ENCODE data around the gene LLGL1. TPM values are rescaled to one million over a fixed set of nuclear protein-coding genes. Genes with fewer than 3 reads are reported as not detected.

LLGL1 gene
- total RNA-seq, 2 donors from 2014 or later, result 17.7 to 33.5 TPM

- no peak overlapping the region for H3K4me3 ChIP-seq
- H3K36me3 ChIP-seq, result peaks cover 5 to 7% of the 10 kb centered on the region in 2 donors
- H3K27ac ChIP-seq, result no peak overlapping the region
- no peaks in the 10 kb centered on the region for H3K27me3 ChIP-seq (replicated peaks; ENCODE audit: insufficient read depth)
- intact Hi-C loops (cut with DNase I), result no loop called here
- DNase-seq (ENCODE audit: low spot score), result no peak
- H3K9me3 ChIP-seq, result no peaks in the 10 kb centered on the region
- TF ChIP-seq CTCF (IDR thresholded peaks at IDR 0.05), result no peak
- TF ChIP-seq POLR2AphosphoS5 (IDR thresholded peaks at IDR 0.05), result no peak
- TF ChIP-seq POLR2A (IDR thresholded peaks at IDR 0.05), result no peak
- H3K4me1 ChIP-seq (replicated peaks), result peaks cover 11% of the 10 kb centered on the region
- 70% methylated on average over 4 of the region's 16 CpGs for WGBS
Observed at GRCh38 chr17:18253187-18253884, 27.9 kb downstream of the LLGL1 start.

- H3K27ac ChIP-seq, result no peak overlapping the region
- intact Hi-C loops (cut with DNase I), result no loop called here
- TF ChIP-seq POLR2A (IDR thresholded peaks at IDR 0.05) (no peak), POLR2AphosphoS5 (IDR thresholded peaks at IDR 0.05) (no peak), CTCF (IDR thresholded peaks at IDR 0.05) (no peak)
- 90% methylated on average over 26 of the region's 27 CpGs for WGBS
- H3K36me3 ChIP-seq, result peaks cover 5 to 7% of the 10 kb centered on the region in 2 donors
- no peak for DNase-seq (ENCODE audit: low spot score)
- no peak overlapping the region for H3K4me3 ChIP-seq
- no peaks in the 10 kb centered on the region for H3K9me3 ChIP-seq
- H3K27me3 ChIP-seq (replicated peaks; ENCODE audit: insufficient read depth), result no peaks in the 10 kb centered on the region
- peaks cover 11% of the 10 kb centered on the region for H3K4me1 ChIP-seq (replicated peaks)
Observed at GRCh38 chr17:18253947-18254821, 28.7 kb downstream of the LLGL1 start.

GRCh38 chr17:18254888-18255649 is 29.6 kb downstream of the LLGL1 start:
- no peak for DNase-seq (ENCODE audit: low spot score)
- intact Hi-C loops (cut with DNase I), result loop anchor here (5.0 kb wide), 1 partner anchor 57 kb away; the partner anchor contains the start of gene TOP3A
- H3K4me3 ChIP-seq, result no peak overlapping the region
- no peak overlapping the region for H3K27ac ChIP-seq
- H3K4me1 ChIP-seq (replicated peaks), result peaks cover 12% of the 10 kb centered on the region
- H3K27me3 ChIP-seq (replicated peaks; ENCODE audit: insufficient read depth), result no peaks in the 10 kb centered on the region
- H3K9me3 ChIP-seq, result no peaks in the 10 kb centered on the region
- TF ChIP-seq CTCF (IDR thresholded peaks at IDR 0.05) (no peak), POLR2AphosphoS5 (IDR thresholded peaks at IDR 0.05) (no peak), POLR2A (IDR thresholded peaks at IDR 0.05) (no peak)
- 94% methylated on average over 8 of the region's 8 CpGs for WGBS
- peaks cover 5 to 7% of the 10 kb centered on the region in 2 donors for H3K36me3 ChIP-seq

- Histone ChIP-seq H3K9me3 (no peaks in the 10 kb centered on the region), H3K4me3 (no peak overlapping the region), H3K4me1 (replicated peaks) (peaks cover 14% of the 10 kb centered on the region), H3K27ac (no peak overlapping the region), H3K27me3 (replicated peaks; ENCODE audit: insufficient read depth) (no peaks in the 10 kb centered on the region), H3K36me3 (peaks cover 5 to 7% of the 10 kb centered on the region in 2 donors)
- 81% methylated on average over 11 of the region's 11 CpGs for WGBS
- DNase-seq (ENCODE audit: low spot score), result no peak
- intact Hi-C loops (cut with DNase I), result loop anchor here (5.0 kb wide), 1 partner anchor 56 kb away; the partner anchor contains the start of gene TOP3A
- TF ChIP-seq CTCF (IDR thresholded peaks at IDR 0.05), result no peak
- TF ChIP-seq POLR2A (IDR thresholded peaks at IDR 0.05), result no peak
- TF ChIP-seq POLR2AphosphoS5 (IDR thresholded peaks at IDR 0.05), result no peak
Observed at GRCh38 chr17:18256351-18256750, 30.9 kb downstream of the LLGL1 start.

Data from prostate gland (tissue), 2 donors.